ENCODE measurements around the gene CPVL.

DNA sequence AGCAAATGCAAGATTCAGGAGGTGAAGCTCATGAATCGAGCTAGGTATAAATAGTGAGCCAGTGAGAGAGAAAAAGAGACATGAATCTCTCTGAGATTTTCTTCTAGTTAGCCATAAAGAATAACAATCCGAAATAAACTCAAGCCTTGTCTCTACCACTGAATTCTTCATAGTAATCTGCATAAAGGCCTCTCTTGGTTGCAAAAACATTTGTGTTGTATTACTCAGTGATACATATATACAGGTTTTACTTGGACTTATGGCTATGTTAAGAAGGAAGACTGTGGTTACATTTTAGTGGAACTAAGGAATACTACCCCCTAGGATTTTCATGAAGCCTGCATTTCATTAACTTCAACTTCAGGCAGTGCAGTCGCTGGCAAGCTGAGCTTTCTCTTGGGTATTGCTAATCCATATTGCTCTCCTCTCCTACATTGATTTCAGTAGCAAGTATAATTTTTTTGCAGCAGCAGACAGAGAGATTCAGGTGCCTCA, 115.5 kb downstream of the CPVL start:
- TF ChIP-seq POLR2A (IDR thresholded peaks at IDR 0.05; ENCODE audit: low read length) (no peak), GATA1 (IDR thresholded peaks at IDR 0.05; ENCODE audit: low read depth, low read length) (no peak)

All from erythroblast (primary cell).